IPS DF 19.7 (cell line): ENCODE data around the gene CRISPLD2.

Experiments used
- DNase-seq: peaks from one replicate; pipeline ENCODE4 v3.0.0-alpha.2; 2013; ENCODE audit warnings: low read depth, low spot score

CRISPLD2 gene

DNA sequence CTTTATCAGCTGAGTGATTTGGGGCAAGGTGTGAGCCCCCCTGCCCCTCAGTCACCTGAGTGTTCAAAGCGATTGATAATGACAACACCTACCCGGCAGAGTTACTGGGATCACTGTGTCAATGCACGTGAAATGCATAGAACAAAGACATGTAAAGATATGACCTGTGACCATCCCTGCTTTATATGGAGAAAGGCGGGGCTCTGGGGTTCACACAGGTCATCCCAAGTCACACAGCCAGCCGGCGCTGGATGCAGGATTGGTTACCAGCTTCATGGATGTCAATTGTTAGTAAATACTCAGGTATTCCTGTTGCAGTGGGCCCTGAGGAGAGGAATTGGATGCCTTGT, 64.4 kb downstream of the CRISPLD2 start:
- no peak for DNase-seq

- no peak for DNase-seq
These were observed 65.0 kb downstream of the CRISPLD2 start for GRCh38 chr16:84884596-84885341.

DNA sequence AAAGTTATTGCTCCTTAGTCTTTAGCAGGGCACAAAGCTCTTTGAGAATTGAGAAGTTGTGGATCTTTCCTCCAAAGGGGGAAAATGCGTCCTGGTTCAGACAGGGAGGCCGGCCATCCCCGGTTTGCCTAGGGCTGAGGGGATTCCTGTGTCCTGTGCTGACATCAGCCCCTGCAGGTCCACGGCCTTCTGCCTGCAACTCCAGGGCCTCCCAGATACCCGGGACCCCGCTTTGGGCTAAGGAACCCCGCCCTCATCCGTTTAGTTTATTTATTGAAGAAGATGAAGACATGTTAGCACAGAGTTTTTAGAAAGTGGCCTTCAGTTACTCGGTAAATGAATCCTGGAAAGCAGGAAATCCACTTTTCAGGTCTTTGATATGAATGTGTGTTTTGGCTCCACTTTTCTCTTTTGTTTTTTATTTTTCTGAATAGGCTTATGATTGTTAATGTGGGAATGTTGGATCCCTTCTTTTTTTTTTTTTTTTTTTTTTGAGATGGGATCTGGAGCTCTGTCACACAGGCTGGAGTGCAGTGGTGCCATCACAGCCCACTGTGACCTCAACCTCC, 65.6 kb downstream of the CRISPLD2 start:
- no peak for DNase-seq

DNA sequence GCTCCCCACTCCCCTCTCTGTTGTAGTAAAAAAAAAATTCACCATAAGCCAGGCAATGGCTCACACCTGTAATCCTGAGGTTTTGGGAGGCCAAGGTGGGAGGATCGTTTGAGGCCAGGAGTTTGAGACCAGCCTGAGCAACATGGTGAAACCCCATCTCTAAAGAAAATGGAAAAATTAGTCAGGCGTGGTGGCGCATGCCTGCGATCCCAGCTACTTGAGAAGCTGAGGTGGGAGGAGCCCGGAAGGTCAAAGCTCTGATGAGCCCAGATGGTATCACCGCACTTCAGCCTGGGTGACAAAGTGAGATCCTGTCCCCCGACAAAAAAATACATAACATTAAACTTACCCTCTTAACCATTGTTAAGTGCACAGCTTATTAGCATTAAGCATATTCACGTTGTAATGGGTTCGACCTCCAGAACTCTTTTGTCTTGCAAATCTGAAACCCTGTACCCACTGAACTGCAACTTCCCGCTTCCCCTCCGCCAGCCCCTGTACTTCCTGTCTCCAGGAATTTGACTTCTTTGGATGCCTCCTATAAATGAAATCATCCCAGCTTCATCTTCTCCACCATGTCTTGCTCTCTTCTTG, 66.8 kb downstream of the CRISPLD2 start:
- DNase-seq, result no peak

GRCh38 chr16:84887207-84887606, 67.4 kb downstream of the CRISPLD2 start:
- no peak for DNase-seq

DNA sequence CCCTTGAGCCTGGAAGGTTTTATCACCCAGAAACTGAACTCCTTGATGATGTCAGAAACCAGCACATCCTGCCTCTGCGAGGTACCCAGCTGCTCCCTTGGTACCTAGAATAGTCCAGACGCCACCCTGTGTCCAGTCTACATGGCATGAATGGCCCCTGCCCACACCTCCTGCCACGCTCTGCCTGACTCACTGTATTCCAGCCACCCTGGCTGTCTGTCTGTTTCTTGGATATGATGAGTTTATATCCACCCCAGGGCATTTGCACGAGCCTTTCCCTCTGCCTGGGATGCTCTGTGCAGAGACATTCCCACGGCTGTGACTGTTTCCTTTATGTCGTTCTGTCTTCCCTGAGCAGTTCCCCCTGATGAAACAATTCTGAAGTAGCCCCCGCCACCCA, 68.7 kb downstream of the CRISPLD2 start:
- DNase-seq, result no peak

DNA sequence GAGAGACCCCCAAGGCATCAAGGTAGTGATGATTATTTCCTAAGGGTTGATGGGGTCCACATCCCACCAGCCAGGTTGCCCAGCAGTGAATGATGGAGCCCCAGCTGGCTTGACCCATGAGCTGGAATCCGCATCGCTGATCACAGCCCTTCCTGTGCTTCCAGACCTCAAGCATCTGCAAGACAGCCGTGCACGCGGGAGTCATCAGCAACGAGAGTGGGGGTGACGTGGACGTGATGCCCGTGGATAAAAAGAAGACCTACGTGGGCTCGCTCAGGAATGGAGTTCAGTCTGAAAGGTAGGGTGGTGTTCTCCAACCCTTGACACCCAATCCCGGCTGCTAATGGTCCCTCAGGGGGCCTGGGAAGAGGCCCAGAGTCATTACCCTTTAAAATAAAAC, 69.3 kb downstream of the CRISPLD2 start:
- no peak for DNase-seq

DNA sequence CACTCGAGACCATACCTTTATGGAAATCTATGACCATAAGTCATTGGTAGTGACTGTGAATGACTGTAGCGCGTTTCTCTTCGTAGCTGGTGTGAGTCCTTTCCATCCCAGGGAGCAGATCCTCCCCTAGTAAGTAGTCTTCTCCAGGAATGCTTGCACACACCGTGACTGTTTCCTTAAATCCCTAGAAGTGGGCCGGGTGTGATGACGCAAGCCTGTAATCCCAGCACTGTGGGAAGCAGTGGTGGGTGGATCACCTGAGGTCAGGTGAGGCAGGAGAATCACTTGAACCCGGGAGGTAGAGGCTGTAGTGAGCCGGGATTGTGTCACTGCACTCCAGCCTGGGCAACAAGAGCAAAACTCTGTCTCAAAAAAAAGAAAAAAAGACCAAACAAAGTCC, 70.6 kb downstream of the CRISPLD2 start:
- DNase-seq, result no peak

DNA sequence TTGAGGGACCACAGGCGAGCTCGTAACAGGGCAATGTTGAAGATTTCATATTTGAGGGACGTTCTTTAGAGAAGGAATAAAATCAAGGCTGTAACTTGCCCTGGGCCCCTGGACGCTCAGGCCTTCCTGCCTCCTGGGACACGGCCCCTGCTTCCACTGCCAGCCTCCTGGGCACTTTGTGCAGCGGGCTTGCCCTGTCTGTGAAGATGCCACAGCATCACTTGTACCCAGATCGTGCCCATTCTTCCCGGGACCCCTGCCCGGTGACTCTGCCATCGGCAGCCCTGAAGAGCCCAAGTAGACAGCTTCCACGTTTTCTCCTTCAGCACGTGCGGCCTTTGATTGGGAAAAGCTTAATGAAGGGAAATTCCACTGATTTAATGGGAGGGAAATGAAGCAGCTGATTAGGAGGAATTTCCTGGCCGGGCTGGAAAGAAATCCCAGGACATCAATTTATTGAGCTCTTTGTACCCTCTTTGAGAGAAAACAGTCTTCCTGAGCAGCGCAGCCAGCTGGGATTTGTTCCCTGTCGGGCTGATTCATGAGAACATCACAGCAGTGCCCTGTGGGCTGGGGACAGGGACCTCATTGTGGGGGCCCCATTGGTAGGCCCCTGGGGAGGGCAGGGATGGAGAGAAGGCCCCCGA, 71.5 kb downstream of the CRISPLD2 start:
- DNase-seq, result no peak

- DNase-seq, result no peak
These were observed 72.3 kb downstream of the CRISPLD2 start for GRCh38 chr16:84892097-84892496.

GRCh38 chr16:84893467-84893848, 73.7 kb downstream of the CRISPLD2 start:
- no peak for DNase-seq

GRCh38 chr16:84893849-84894599, 74.2 kb downstream of the CRISPLD2 start:
- no peak for DNase-seq

DNA sequence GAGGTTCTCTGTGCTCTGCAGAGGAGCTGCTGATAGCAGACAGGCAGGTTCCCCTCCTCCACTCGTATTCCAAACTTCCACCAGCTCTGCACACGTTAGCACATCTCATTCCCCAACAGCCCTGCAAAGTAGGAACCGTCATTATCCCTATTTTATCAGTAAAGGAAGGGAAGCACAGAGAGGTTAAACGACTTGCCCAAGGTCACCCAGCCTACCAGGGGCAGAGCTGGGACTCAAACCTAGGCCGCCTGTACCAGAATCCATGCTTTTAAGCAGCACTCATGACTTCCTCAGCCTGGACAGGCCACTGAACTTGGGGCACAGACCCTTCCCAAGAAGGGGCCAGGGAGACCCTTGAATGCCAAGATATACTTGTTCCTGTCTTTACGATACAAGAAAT, 75.2 kb downstream of the CRISPLD2 start:
- no peak for DNase-seq

- no peak for DNase-seq
These were observed 77.1 kb downstream of the CRISPLD2 start for GRCh38 chr16:84896847-84897246.

GRCh38 chr16:84897911-84898377, 78.2 kb downstream of the CRISPLD2 start:
- DNase-seq, result no peak

DNA sequence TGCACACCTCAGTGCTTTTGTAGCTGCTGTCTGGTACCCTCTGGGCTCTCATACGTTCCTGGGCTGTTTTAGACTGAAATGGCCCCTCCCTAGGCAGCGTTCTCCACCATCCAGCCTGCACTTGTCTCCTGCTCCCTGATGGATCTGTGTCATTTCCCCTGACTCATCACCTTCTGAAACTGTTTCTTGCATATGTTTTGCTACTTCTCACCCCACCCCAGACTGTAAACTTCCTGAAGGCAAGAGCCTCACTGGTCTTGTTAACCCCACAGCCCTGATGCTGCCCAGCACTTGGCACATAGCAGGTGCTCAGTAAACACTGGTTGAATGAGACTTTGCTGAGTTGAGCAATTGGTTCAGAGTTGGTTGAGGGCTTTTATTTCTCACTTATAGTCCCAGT, 78.7 kb downstream of the CRISPLD2 start:
- no peak for DNase-seq

- DNase-seq, result no peak
These were observed 79.6 kb downstream of the CRISPLD2 start for GRCh38 chr16:84899414-84899813.

DNA sequence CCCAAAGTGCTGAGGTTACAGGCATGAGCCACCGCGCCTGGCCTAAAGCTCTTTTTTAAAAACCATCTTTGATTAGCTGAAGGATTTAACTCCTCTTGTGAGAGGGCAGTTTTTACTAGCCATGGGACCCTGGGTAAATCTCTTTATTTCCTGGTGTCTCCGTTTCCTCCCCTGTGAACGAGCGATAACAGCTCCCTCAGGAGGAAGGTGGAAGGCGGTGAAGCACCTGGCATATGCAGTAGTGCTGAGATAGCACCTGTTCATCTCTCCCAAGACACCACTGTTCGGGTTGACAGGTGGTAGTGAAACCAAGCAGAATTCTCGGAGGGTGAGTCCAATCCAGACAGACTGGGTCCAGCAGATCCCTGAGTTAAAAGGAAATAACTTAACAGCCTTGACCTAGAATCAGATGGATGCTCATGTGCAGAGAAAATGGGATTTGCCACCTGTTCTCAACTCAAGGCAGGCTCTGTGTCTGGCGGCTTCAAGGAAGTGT, 86.2 kb downstream of the CRISPLD2 start:
- DNase-seq, result no peak

DNA sequence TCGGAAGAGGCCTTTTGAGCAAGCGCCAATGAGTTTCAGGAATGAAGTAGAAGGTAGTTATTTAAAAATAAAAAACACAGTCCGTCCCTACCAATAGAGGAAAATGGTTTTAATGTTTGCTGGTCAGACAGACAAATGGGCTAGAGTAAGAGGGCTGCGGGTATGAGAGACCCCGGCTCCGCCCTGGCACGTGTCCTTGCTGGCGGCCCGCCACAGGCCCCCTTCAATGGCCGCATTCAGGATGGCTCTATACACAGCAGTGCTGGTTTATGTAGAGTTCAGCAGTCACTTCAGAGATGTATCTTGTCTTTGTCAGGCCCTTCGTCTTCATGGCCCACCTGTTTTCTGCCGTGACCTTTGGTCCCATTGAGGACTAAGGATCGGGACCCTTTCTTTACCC, 87.3 kb downstream of the CRISPLD2 start:
- DNase-seq, result no peak

- no peak for DNase-seq
These were observed 87.8 kb downstream of the CRISPLD2 start for GRCh38 chr16:84907575-84907974.

GRCh38 chr16:84909476-84910085, 89.8 kb downstream of the CRISPLD2 start:
- DNase-seq, result no peak
